CD1c-positive myeloid dendritic cell (primary cell): Measurements from ENCODE around the gene ANKRD10.

Source experiments
- DNase-seq: peaks from one replicate; pipeline ENCODE4 v3.0.0-alpha.2; 2016; ENCODE audit errors: extremely low spot score

ANKRD10 gene

DNA sequence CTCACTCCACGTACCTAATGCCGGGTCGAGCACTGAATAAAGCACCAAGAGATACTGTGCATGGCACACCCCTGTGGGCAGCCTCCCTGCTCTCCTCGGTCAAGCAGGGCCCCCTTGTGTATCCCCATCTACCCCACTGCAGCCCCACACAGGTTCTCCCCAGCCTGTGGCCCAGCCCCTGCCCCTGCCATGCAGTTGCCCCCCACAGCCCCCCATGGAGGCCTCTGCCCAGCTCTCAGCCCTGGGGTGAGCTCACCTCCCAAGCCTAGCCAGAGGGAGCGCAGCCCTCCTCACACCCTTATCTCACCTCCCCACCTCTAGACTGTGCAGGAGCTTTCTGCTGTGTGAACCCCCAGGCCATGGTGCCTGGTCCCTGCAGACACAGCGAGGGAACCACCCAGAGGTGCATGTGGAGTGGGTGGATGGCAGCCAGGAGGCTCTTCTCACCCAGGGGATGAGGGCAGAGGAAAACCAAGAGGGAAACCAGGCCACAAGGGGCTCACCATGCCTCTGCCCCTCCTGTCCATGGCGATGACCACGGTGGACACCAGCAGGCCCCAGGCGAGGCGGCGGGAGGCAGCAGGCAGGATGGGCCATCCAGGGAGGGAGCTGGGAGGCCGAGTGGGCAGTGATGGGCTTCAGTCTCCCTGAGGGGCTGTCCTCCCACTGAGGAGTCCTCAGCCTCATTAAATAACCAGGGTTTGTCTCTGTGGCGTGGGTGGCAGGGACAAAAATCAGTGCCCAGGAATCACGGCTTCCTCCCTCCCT, 83.2 kb downstream of the ANKRD10 start:
- DNase-seq = no peak

DNA sequence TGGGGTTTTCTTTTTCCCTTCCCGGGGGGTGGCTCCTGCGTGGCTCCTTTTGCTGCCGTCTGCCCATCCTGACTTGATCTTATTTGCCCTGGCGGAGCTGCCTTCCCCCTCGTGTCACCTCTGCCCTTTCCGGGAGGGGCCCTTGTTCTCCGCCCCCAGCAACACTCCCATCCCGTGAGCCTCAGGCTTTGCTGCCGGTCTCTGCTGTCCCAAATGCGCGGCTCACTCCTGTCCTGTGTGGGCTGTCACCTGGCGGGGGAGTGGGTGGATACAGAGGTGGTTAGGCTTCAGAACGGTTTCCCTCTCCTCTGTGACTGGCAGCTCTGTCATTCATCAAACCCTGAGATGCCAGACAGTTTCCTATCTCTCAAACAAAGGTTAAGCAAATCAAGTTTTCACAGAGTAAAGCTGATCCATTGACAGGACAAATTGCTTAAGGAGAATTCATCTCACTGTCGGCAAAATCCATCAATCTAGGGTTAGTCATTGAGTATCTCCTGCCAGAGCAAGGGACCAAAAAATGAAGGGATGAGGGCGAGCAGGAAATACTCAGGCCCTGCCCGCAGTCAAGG, 84.0 kb downstream of the ANKRD10 start:
- DNase-seq = no peak

DNA sequence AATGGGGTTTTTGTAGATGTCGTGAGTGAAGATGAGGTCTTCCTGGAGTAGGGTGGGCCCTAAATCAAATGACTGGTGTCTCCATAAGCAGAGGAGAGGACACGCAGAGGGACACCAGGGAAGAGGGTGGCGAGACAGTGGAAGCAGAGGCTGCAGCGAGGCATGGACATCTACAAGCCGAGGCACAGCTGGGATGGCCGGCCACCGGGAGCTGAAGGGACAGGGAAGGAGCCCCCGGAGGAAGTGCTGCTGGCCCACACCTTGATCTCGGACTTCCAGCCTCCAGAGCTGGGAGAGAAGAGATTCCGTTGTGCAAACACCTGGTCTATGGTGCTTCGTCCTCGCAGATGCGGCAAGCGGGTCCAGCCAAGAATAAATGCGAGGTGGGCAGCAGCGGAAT, 84.5 kb downstream of the ANKRD10 start:
- DNase-seq = no peak

DNA sequence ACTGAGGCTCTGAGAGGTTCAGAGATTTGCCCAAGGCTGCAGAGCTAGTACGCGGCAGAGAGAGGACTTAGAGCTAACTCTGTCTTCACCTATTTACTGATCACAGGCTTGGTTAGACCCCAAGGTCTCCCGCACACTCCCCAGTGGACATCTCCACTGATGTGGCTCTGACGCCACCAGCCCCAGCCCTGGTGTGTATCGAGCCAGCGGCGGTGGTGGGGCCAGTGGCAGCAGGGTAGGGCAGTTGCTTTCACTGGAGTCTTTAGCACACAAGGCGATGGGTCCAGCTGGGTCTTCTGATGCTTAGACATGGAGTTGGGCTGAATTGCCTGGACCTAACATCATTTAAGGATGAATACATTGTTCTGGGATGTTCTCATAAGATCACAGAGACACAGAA, 85.4 kb downstream of the ANKRD10 start:
- no peak for DNase-seq

DNA sequence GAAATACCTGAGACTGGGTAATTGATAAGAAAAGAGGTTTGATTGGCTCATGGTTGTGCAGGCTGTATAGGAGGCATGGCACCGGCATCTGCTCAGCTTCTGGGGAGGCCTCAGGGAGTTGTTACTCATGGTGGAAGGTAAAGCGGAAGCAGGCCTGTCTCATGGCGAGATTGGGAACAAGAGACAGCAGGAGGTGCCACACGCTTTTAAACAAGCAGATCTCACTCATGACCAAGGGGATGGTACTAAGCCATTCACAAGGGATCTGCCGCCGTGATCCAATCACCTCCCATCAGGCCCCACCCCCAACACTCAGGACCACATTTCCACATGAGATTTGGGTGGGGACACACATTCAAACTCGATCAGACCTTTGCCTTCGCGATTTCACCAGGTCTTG, 86.2 kb downstream of the ANKRD10 start:
- DNase-seq = no peak
